Adrenal gland (tissue), 12 donors: ENCODE measurements around the gene PDHA2. TPM values are rescaled to one million over a fixed set of nuclear protein-coding genes. Genes with fewer than 3 reads are reported as not detected.

ENCODE experiments used
- DNase-seq, 7 donors: peaks; one replicate each; pipeline ENCODE4 v3.0.0-alpha.2; 2019 to 2020
- H3K27ac ChIP-seq, 5 donors: fragments of 200-600 bp; sonication (generic) in 4 of 5; 1 replicate in 3 of 5; 2 replicates in 2 of 5; pipeline versions ENCODE4 v1.5.1 to v1.8.0; 2016 to 2020; ENCODE audit warnings: mild to moderate bottlenecking in 1 of 5
- H3K27me3 ChIP-seq: fragments of 200-600 bp; 2 replicates; pipeline ENCODE4 v1.8.0; 2021
- H3K36me3 ChIP-seq, 2 donors: fragments of 200-600 bp; replicated peaks in 1 of 2; 1 replicate in 1 of 2; 2 replicates in 1 of 2; pipeline versions ENCODE4 v1.5.1 to v1.8.0; 2018 to 2022
- H3K4me1 ChIP-seq, 2 donors: fragments of 200-600 bp; replicated peaks in 1 of 2; 1 replicate in 1 of 2; 2 replicates in 1 of 2; pipeline versions ENCODE4 v1.5.1 to v1.8.0; 2018 to 2021
- H3K4me3 ChIP-seq, 4 donors: fragments of 200-600 bp; sonication (generic) in 3 of 4; one replicate each; pipeline ENCODE4 v1.5.1; 2016 to 2018
- H3K9me3 ChIP-seq, 3 donors: fragments of 200-600 bp; sonication (generic) in 1 of 3; replicated peaks in 1 of 3; 1 replicate in 2 of 3; 2 replicates in 1 of 3; pipeline versions ENCODE4 v1.5.1 to v1.8.0; 2016 to 2021
- POLR2A ChIP-seq, 2 donors: fragments of 450-650 bp; IDR thresholded peaks; one replicate each; pipeline ENCODE4 v1.6.1; 2017; ENCODE audit warnings: antibody characterized with exemption in 2 of 2, mild to moderate bottlenecking in 2 of 2, moderate library complexity in 1 of 2
- WGBS, 4 donors: extraction: QIAGEN DNeasy Blood & Tissue Kit in 2 of 4; methylation state at CpG; one replicate each; pipeline versions ENCODE4 v1.1.5 to v1.1.7; 2013 to 2017; 5-methylcytosine and 5-hydroxymethylcytosine counted together
- intact Hi-C, 2 donors: fragments of 100-400 bp; cut with DNase I; formaldehyde crosslinking; loops; one replicate each; pipeline versions ENCODE4 v1.14.1 to v1.15.0; 2022 to 2023
- polyA plus RNA-seq, 3 donors: library from polyadenylated mRNA; stranded (reverse); fragments of 200-250 nt in 2 of 3; fragments of 350-450 nt in 1 of 3; fragmentation: Illumina TruSeq in 1 of 3; extraction: RNeasy Lipid Tissue Mini Kit (QIAGEN cat#74804) in 1 of 3; gene quantifications; one replicate each; pipeline ENCODE4 v1.2.3, GENCODE V29; 2013 to 2014
- total RNA-seq, 9 donors: library from RNA; depleted of rRNA in 4 of 9; stranded (reverse); fragments of >200 nt in 4 of 9; fragments of 120-200 nt in 1 of 9; fragmentation: NEBNext Ultra II Directional in 1 of 9; extraction: Animal tissue kit (Norgen Biotek cat#: 25700) in 1 of 9; gene quantifications; one replicate each; pipeline versions ENCODE4 v1.1.0 to v1.2.4, GENCODE V29; 2013 to 2023
- TF ChIP-seq, protein P1 (sequence below), 6 experiments: fragments of 450-650 bp in 4 of 6; fragments of 200-600 bp in 2 of 6; sonication (generic) in 1 of 6; IDR thresholded peaks; 1 replicate in 5 of 6; 2 replicates in 1 of 6; pipeline versions ENCODE4 v1.5.1 to v1.8.0; 2016 to 2021; ENCODE audit warnings: antibody characterized with exemption in 6 of 6, mild to moderate bottlenecking in 2 of 6, moderate library complexity in 1 of 6
- donor health status: healthy with polysubstance abuse.
- donor health status: Bipolar disorder and iron deficiency.
- donor health status: DM: yes; HTN: yes; CAD: no.
- donor health status: DM: no; HTN: no; CAD: no.
- donor health status: DM: no; HTN: no; CAD: no.
- donor health status: DM: yes; HTN: yes; CAD: no.

Gene PDHA2
- total and polyA plus RNA-seq, 12 donors: not detected

DNA sequence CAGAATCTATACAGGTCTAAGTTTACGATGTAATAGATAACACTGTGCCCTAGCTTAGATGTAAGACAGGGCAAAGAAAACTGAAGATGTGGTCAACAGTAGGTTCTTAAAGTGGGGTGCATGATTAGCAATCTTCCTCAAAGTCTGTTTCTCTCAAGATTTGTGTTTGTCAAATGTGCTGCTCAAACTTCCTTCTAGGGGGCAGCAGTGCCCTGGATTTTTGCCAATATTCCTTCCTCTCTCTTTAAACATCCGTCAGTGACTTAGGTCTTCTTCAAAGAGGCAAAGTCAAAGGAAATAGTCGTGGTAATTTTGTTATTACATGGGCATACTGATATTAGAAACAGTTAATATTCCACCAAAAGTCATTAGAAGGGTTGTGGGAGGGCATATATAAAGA lies 4.2 kb upstream of the PDHA2 start:
- 39 to 48% (median 42%) methylated on average over 3 of the region's 3 CpGs for WGBS, 4 donors
- Histone ChIP-seq H3K27me3 (peaks cover 3% of the 10 kb centered on the region), H3K9me3 (no peaks in the 10 kb centered on the region), H3K4me1 (no peaks in the 10 kb centered on the region), H3K36me3 (no peaks in the 10 kb centered on the region), H3K4me3 (no peak overlapping the region), H3K27ac (no peak overlapping the region)
- DNase-seq: no peak
- intact Hi-C loops: no loop called here
- TF ChIP-seq POLR2A (IDR thresholded peaks at IDR 0.05): no peak
- TF ChIP-seq, protein P1, sequence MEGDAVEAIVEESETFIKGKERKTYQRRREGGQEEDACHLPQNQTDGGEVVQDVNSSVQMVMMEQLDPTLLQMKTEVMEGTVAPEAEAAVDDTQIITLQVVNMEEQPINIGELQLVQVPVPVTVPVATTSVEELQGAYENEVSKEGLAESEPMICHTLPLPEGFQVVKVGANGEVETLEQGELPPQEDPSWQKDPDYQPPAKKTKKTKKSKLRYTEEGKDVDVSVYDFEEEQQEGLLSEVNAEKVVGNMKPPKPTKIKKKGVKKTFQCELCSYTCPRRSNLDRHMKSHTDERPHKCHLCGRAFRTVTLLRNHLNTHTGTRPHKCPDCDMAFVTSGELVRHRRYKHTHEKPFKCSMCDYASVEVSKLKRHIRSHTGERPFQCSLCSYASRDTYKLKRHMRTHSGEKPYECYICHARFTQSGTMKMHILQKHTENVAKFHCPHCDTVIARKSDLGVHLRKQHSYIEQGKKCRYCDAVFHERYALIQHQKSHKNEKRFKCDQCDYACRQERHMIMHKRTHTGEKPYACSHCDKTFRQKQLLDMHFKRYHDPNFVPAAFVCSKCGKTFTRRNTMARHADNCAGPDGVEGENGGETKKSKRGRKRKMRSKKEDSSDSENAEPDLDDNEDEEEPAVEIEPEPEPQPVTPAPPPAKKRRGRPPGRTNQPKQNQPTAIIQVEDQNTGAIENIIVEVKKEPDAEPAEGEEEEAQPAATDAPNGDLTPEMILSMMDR (IDR thresholded peaks at IDR 0.05): no peak

DNA sequence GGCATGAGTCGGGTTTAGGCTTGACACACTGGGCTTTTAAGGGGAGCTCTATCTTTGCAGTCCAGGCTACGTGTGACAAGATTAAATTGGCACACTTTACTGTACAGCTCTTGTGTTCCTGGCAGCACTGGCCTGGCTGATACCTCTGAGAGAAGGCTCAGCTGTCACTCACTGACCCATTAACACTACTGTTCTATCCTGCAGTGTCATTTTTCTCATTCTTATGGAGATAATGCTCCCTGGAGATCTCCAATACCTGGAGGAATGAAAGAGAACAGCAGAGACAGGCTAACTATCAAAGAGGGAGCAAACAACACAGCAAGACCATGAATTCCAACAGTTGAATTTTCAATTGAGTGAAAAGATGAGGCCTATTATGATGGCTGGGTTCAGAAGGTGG lies 1.7 kb upstream of the PDHA2 start:
- no peak overlapping the region for H3K4me3 ChIP-seq
- no peak for DNase-seq
- no peak overlapping the region for H3K27ac ChIP-seq
- TF ChIP-seq, protein P1 (IDR thresholded peaks at IDR 0.05): no peak
- TF ChIP-seq POLR2A (IDR thresholded peaks at IDR 0.05): no peak
- H3K36me3 ChIP-seq: no peaks in the 10 kb centered on the region
- H3K27me3 ChIP-seq: no peaks in the 10 kb centered on the region
- H3K9me3 ChIP-seq: no peaks in the 10 kb centered on the region
- no peaks in the 10 kb centered on the region for H3K4me1 ChIP-seq
- intact Hi-C loops: no loop called here
- 77 to 86% (median 82%) methylated on average over 2 of the region's 2 CpGs for WGBS, 4 donors

DNA sequence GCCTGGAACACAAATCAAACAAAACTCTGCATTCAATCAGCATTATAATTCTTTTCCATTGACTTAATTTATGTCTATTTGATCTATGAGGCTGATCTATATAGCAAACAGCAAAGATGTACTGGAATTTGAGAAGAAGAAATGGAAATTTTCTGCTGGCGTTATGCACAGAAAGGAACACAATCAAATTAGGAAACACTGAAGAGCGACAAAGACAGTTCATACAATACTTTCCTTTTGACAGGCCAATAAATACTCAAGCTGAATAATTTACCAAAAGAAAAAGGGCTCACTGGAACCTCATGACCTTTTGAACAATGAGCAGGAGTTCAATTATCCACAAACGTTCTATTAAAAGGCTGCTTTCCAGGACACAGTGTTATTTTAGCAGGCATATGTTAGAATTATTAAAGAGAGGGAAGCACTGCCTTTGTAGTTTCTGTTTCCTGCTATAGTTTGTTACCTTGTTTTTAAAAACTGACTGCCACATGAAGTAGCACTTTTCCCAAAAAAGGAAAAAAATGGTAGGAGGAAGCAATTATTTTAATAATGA lies 8.1 kb downstream of the PDHA2 start:
- H3K36me3 ChIP-seq: no peaks in the 10 kb centered on the region
- H3K4me3 ChIP-seq: no peak overlapping the region
- no peaks in the 10 kb centered on the region for H3K27me3 ChIP-seq
- TF ChIP-seq POLR2A (IDR thresholded peaks at IDR 0.05): no peak
- TF ChIP-seq, protein P1 (IDR thresholded peaks at IDR 0.05): no peak
- H3K4me1 ChIP-seq: no peaks in the 10 kb centered on the region
- intact Hi-C loops: no loop called here
- DNase-seq: no peak
- 56 to 61% (median 60%) methylated on average over 3 of the region's 3 CpGs for WGBS, 4 donors
- no peak overlapping the region for H3K27ac ChIP-seq
- no peaks in the 10 kb centered on the region for H3K9me3 ChIP-seq

DNA sequence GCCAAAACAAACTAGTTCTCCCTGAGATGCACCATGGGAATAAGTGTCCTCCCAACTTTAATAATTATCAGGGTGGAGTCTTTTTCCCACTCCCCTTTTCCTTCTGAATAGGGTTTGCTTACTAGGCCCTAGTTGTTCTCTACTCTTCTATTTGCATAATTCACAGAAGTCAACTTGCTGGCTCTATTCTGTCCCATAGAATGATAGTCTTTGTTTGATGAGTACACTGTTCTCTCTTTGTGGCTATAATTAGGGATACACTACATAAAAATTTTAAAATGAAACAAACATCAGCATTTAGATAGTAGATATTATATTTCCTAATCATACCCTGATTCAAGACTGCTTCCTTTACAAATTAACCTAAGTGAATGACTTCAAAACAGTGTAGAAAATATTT lies 10.3 kb downstream of the PDHA2 start:
- DNase-seq: no peak
- intact Hi-C loops: no loop called here
- H3K27ac ChIP-seq: no peak overlapping the region
- H3K36me3 ChIP-seq: no peaks in the 10 kb centered on the region
- no peaks in the 10 kb centered on the region for H3K9me3 ChIP-seq
- no peaks in the 10 kb centered on the region for H3K4me1 ChIP-seq
- no peaks in the 10 kb centered on the region for H3K27me3 ChIP-seq
- TF ChIP-seq, protein P1 (IDR thresholded peaks at IDR 0.05): no peak
- no peak for TF ChIP-seq POLR2A (IDR thresholded peaks at IDR 0.05)
- H3K4me3 ChIP-seq: no peak overlapping the region
